ENCODE results near the gene NUMB.

Gene NUMB

DNA sequence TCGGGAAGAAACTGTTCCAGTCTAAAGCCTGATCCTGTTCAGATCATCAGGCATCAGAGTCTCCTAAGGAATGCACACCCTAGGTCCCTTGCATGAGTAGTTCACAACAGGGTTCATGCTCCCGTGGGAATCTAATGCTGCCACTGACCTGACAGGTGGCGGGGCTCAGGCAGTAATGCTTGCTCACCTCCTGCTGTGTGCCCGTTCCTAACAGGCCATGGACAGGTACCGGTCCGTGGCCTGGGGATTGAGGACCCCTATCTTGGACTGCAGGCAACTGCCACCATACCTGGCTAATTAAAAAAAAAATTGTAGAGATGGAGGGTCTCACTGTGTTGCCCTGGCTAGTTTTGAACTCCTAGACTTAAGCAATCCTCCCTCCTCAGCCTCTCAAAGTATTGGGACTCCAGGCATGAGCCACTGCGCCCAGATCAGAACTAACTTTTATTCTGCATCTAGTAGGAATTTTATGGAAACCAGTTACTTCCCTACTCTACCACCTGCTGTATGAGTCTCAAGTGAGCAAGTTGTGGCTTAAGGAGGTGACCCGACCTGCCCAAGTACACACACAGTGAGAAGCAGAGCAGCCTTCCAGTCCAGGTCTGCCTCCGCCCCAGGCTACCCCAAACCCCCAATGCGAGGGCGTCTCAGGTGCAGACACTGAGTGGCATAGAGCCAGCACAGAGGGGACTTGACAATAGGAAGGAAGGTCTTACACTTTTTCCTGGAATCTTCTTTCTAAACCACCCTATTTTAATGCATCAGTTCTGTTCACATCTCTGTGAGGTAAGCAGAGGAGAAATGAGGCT lies 223.6 kb downstream of the NUMB start:
- no peak for DNase-seq (ENCODE audit: low read depth in 2 of 3, low spot score in 1 of 3)

DNA sequence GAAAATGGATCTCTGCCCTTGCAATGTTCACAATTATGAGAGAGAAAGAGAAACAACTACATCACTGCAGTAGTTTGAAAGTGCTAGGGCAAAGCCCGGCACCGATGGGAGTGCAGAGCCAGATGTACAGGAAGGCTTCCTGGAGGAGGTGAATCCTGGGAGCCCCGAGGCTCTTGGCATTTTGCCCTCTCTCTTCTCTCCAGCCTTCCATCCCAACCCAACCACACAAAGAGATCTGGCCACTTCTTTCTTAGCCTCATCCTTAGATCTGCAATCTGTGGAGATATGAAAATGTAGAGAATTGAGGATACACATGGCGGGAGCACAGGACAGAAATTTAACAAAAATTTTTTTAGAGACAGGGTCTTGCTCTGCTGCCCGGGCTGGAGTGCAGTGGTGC lies 224.3 kb downstream of the NUMB start:
- DNase-seq (ENCODE audit: low read depth in 2 of 3, low spot score in 1 of 3) = no peak

DNA sequence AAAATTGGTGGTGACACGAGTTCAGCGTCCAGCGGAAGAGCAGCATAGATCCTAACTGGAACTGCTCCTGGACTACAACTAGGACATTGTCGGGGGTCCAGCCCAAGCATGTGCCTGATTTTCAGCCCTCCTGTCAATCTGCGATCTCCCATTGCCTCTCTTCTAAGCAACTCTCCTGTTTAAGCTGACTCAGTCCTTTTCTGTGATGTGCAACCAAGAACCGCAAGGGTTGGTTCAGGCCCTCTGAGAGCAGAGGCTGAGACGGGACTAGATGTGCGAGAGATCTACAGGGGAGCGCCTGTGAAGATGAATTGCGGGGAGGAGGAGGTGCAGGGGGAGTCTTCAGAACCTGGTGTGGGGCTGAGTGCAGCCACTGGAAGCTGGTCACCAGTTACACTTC lies 224.8 kb downstream of the NUMB start:
- DNase-seq (ENCODE audit: low read depth in 2 of 3, low spot score in 1 of 3) = no peak

DNA sequence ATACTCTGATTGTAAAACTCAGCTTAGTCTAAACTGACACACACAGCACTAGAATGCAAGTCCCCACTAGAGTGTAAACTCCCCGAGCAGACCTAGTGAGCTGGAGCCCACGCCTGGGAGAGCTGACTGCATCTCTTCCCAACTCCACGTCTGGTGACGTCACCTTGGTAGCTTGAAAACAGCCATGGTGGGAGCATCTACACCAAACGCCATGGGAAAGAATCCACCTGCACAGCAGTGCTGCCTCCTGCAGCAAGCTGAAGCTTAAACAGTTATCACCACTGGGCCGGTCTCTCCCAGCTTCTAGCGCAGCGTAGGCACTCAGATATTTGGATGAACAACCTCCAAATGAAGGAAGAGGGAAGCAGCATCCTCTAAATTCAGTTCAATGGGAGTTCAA lies 225.4 kb downstream of the NUMB start:
- DNase-seq (ENCODE audit: low read depth in 2 of 3, low spot score in 1 of 3) = no peak

DNA sequence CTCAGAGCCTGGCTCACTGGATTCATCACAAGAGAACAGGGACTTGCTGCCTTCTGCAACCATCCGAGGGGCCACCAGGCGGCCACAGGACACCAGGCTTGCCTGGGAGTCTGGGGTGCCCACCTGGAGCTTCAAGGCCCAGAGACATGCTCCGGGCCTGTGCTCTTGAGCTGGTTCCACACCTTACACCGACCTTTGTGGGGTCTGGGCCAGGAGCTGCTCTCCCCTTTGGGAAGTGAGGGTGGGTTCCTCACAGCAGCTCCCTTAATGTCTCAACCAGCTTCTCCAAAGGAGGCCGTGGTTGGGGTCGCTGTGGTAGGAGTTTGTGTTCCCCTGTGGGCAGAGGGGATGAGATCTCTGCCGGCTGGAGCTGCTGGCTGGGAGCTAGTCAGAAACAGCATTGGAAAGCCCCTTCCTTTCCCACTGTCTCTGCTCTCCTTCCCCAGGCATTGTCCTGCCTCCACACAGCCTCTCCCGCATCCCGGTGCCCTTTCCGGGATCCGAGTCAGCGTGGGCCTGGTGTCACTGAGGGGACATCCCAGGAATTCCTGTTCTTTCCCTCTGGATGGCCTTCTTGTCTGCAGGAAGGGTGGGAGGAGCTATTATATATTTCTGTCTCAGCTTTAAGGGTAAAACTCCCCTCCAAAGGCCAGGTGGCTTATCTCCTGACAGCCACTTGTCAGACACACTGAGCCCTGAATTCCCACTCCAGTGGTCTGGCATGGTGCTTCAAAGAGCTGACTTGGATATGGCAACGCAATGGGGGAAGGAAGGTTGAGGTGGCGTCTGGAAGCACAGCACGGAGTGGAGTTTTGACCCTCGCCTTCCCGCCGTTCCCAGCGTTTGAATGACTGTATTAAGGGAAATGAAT lies 226.1 kb downstream of the NUMB start:
- DNase-seq (ENCODE audit: low read depth in 2 of 3, low spot score in 1 of 3) = no peak

DNA sequence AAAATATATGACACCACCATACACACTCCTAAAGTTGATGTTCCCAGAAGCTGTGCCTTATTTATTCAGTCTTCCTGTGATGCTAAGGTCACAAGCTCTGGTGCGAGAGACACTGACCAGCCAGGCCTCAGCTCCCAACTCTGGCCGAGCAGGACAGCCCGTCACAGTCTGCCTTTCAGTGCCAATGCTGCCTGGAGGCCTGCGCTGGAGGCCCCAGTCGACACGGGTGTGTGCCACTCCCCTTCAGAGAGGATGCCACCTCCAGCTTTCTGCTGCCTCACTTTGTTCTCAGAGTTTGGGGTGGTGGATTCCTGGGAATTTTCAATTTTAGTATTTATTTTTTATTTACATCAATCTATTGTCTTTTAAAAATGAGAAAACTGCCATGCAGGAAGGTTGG lies 228.3 kb downstream of the NUMB start:
- DNase-seq (ENCODE audit: low read depth in 2 of 3, low spot score in 1 of 3) = no peak

DNA sequence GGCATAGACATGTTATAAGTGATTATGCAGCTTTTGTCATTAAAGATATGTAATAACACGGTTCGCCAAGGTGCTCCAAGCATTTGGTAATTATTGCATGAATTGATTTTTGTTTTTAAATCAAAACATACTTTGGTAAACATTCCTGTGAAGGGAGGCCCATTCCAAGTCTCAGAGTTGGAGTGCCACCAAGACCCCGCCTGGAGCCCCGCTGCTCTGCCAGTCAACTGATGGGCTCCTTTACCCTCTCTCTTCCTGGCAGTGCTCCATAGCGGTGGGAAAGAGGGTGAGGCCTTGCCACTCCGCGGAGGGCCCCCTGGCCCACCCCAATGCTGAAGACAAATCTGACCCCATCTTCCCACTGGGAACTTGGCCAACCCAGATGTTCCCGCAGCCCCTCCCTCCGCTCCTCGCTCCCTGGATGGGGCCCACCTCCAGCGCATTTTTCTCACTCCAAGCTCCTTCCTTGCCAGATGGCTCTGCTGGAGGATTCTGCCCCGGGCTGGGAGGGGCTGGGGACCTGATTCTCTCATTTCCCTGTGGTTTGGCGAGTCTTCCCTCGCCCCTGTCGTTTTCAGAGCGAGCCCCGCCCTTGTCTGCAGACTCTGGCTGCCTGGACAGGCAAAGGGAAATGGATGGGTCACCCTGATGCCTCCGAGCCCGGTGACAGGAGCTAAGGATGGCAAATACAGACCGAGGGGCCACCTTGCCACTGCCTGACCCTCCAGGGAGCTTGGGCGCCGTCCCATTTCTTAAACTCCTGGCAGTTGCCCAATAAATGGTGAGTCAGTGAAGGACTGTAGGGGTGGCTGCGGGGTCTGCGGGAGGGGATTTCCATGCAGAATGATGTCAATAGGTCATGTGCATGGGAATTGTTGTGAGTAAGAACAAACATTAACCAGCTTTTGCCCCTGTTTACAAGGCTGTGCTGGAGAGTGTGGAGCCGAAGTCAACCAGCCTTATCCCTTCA lies 230.2 kb downstream of the NUMB start:
- DNase-seq (ENCODE audit: low read depth in 2 of 3, low spot score in 1 of 3) = no peak

DNA sequence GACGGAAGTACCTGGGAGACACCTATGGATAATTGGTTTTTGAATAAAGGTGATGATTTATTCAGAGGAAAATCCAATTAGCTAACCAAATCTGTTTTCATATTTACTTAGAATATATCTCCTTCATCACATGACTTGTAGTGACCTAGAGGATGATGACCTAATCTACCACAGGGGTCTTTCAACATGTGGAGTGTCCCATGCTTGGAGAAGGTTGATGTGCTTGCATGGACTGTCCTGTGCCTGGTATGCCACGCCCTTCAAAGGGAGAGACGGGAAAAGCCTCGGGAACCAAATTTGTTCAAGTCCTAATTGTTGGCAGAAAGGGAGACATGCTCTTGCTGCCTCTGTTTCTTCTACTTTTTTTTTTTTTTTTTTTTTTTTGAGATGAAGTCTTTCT lies 232.8 kb downstream of the NUMB start:
- DNase-seq (ENCODE audit: low read depth in 2 of 3, low spot score in 1 of 3) = no peak
